ENCODE measurements around the gene ALCAM.

Gene ALCAM

DNA sequence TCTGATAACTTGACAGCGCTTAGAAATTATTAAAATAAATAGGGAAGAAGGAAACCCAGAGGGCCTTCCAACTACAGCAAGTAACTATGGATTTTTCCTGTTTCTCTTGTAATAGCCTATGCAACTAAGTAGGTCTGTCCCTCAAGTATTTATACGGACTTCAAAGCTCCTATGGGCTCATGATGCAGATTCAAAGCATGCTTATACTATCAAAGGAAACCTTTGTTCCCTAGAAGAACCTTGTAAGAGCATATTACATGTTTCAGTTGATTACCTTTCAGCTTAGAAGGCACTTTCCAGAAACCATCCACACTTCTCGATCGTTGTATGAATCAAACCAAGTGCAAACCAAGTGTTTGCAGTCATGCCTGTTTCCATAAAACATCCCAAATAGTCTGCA lies 158.8 kb downstream of the ALCAM start:
- Histone ChIP-seq H3K4me3 (ENCODE audit: low read length) (no peak overlapping the region), H3K4me2 (ENCODE audit: low read depth, low read length) (no peak overlapping the region), H3K9me3 (replicated peaks; ENCODE audit: insufficient read depth, low read length) (no peaks in the 10 kb centered on the region), H3K27ac (ENCODE audit: low read length) (no peak overlapping the region), H4K20me1 (ENCODE audit: insufficient read depth, low read length) (no peaks in the 10 kb centered on the region), H2AFZ (ENCODE audit: low read length) (no peak overlapping the region), H3K9ac (ENCODE audit: low read length) (no peak overlapping the region), H3K36me3 (replicated peaks; ENCODE audit: insufficient read depth, low read length) (no peaks in the 10 kb centered on the region), H3K27me3 (replicated peaks; ENCODE audit: insufficient read depth, low read length) (no peaks in the 10 kb centered on the region), H3K4me1 (ENCODE audit: low read length) (no peaks in the 10 kb centered on the region), H3K79me2 (ENCODE audit: low read length) (no peaks in the 10 kb centered on the region), H3F3A (ENCODE audit: insufficient read depth, low read length) (no peaks in the 10 kb centered on the region), H3K9me2 (replicated peaks; ENCODE audit: insufficient read depth, low read length) (no peaks in the 10 kb centered on the region)
- no peak for DNase-seq
- TF ChIP-seq EZH2 (optimal IDR thresholded peaks at IDR 0.05; ENCODE audit: low read depth, low read length) (no peak), EZH2phosphoT487 (IDR thresholded peaks at IDR 0.05; ENCODE audit: low read length) (no peak), CTCF (IDR thresholded peaks at IDR 0.05; ENCODE audit: low read length) (no peak)

DNA sequence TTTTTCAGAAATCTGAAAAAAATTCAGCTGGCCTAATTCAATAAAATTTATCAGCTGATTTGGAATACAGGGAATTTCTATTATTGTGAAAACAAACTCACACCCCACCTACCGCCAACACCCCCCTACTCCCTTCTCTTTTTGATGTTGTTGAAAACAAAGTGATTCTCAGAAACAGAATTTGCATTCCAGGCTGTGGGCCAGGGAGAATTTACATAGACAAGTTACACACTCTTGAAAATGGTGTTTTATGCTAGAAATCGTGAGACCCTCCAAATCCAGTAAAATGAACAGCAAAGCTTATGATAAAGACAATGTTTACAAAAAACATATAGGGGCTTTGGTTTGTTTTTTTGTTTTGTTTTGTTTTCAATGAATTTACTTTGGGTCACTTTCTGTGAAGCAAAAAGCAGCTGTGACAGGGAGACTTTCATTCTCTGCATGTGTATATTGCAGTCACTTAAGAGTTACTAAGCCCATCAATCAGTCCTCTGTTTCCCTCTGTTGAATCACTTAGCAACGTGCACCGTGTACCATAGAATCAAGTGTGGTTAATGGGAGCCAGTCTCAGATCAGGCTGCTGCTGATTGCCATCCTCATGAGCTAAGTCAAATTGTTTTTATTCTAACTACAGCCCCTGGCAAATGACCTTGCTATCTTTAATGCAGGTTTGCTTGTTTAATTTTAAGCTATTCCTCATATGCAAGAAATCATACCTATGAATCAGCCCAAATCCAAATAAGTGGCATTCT lies 159.8 kb downstream of the ALCAM start:
- Histone ChIP-seq H3K9ac (ENCODE audit: low read length) (no peak overlapping the region), H2AFZ (ENCODE audit: low read length) (no peak overlapping the region), H3K4me2 (ENCODE audit: low read depth, low read length) (no peak overlapping the region), H3K27me3 (replicated peaks; ENCODE audit: insufficient read depth, low read length) (no peaks in the 10 kb centered on the region), H3K79me2 (ENCODE audit: low read length) (no peaks in the 10 kb centered on the region), H3K9me3 (replicated peaks; ENCODE audit: insufficient read depth, low read length) (no peaks in the 10 kb centered on the region), H3K36me3 (replicated peaks; ENCODE audit: insufficient read depth, low read length) (no peaks in the 10 kb centered on the region), H4K20me1 (ENCODE audit: insufficient read depth, low read length) (no peaks in the 10 kb centered on the region), H3K9me2 (replicated peaks; ENCODE audit: insufficient read depth, low read length) (no peaks in the 10 kb centered on the region), H3K4me1 (ENCODE audit: low read length) (no peaks in the 10 kb centered on the region), H3K27ac (ENCODE audit: low read length) (no peak overlapping the region), H3F3A (ENCODE audit: insufficient read depth, low read length) (no peaks in the 10 kb centered on the region), H3K4me3 (ENCODE audit: low read length) (no peak overlapping the region)
- no peak for TF ChIP-seq CTCF (IDR thresholded peaks at IDR 0.05; ENCODE audit: low read length)
- no peak for TF ChIP-seq EZH2phosphoT487 (IDR thresholded peaks at IDR 0.05; ENCODE audit: low read length)
- TF ChIP-seq EZH2 (optimal IDR thresholded peaks at IDR 0.05; ENCODE audit: low read depth, low read length), result no peak
- DNase-seq, result no peak

DNA sequence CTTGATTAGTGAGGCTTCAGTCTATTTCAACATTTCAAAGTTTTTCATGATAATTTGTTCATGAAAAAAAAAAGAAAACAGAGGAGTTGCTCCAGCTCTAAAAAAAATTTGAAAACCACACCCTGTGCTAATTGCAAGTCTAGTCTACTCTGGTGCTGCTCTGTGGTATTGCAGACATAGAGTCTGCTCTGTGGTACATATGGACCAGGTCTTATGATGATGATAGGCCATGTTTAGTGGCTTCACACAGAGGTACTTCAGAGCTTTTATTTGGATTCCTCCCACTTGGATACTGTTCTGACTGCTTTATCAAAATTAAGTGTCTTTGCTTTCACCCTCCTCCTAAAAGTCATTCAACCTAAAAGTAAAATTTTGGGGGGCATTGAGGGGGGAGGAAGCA lies 160.8 kb downstream of the ALCAM start:
- no peaks in the 10 kb centered on the region for H3K27me3 ChIP-seq (replicated peaks; ENCODE audit: insufficient read depth, low read length)
- H2AFZ ChIP-seq (ENCODE audit: low read length), result no peak overlapping the region
- no peaks in the 10 kb centered on the region for H3K9me2 ChIP-seq (replicated peaks; ENCODE audit: insufficient read depth, low read length)
- no peak overlapping the region for H3K4me3 ChIP-seq (ENCODE audit: low read length)
- H4K20me1 ChIP-seq (ENCODE audit: insufficient read depth, low read length), result no peaks in the 10 kb centered on the region
- TF ChIP-seq CTCF (IDR thresholded peaks at IDR 0.05; ENCODE audit: low read length), result no peak
- TF ChIP-seq EZH2phosphoT487 (IDR thresholded peaks at IDR 0.05; ENCODE audit: low read length), result no peak
- no peak overlapping the region for H3K4me2 ChIP-seq (ENCODE audit: low read depth, low read length)
- no peak for DNase-seq
- H3K9ac ChIP-seq (ENCODE audit: low read length), result no peak overlapping the region
- no peaks in the 10 kb centered on the region for H3K79me2 ChIP-seq (ENCODE audit: low read length)
- H3K36me3 ChIP-seq (replicated peaks; ENCODE audit: insufficient read depth, low read length), result no peaks in the 10 kb centered on the region
- no peaks in the 10 kb centered on the region for H3K9me3 ChIP-seq (replicated peaks; ENCODE audit: insufficient read depth, low read length)
- H3K27ac ChIP-seq (ENCODE audit: low read length), result no peak overlapping the region
- no peaks in the 10 kb centered on the region for H3K4me1 ChIP-seq (ENCODE audit: low read length)
- no peaks in the 10 kb centered on the region for H3F3A ChIP-seq (ENCODE audit: insufficient read depth, low read length)
